Bronchial smooth muscle cell (primary cell): Measurements from ENCODE around the gene LONRF3. TPM values are rescaled to one million over a fixed set of nuclear protein-coding genes. Genes with fewer than 3 reads are reported as not detected.

Experiments used
- total RNA-seq: library from RNA; depleted of rRNA; stranded (reverse); fragments of >200 nt; gene quantifications from 2 replicates; pipeline ENCODE4 v1.2.1, GENCODE V29; 2014

The LONRF3 gene
- total RNA-seq = 0.16 and 0.17 TPM in 2 replicates

DNA sequence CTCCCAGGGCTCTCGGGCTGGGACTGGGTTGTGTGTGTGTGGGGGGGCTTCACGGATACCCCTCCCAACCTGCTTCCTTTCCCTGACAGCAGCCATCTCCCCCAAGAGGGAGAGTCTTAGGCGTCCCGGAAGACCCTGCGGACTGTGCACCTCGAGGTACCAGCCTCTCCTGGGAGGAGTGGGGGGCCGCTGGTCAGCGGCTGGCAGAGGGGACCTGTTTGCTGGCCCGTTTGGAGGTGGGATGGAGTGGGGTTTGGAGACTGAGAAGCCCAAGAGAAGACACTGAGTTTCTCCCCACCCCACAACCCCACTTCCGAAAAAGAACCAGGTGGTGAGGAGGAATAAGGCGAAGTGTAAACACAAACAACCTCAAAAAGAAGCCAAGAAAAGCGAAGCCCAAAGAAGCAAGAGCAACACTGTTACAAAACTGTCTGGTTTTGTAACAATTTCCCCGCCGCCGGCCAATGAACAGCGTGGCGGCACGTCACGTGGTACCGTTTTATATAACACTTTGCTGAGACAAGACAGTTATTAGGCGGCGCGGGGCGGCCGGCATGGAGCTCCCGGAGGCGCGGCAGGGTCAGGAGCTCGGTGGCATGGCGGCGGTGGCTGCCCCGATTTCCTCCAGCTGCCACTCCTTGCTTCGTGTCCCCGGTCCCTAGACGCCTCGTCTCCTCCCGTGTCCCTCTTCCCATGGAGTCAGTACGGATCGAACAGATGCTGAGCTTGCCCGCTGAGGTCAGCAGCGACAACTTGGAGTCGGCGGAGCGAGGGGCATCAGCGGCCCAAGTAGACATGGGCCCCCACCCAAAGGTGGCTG is at the start of gene LONRF3:
Gene LONRF3 (plus strand): TSS at position 531 of the 820 bp plus-strand sequence. CDS start 163 bp downstream, at position 694.

Other genes with a start within 250 kb of the LONRF3 start
- gene IL13RA1, start 247.0 kb upstream of the LONRF3 start, total RNA-seq = 22.2 and 62.9 TPM in 2 replicates
- gene ZCCHC12, start 150.8 kb upstream of the LONRF3 start, total RNA-seq = not detected in 2 replicates
- gene CT47C1, start 98.4 kb downstream of the LONRF3 start, total RNA-seq = not detected in 2 replicates
- under 0.01 TPM in 1 of 2 replicates, not detected in the other for gene KIAA1210, start 153.2 kb downstream of the LONRF3 start, total RNA-seq